Tibial artery (tissue), 4 donors: ENCODE data around the gene RBM44.

Source experiments
- DNase-seq, 2 donors: peaks; one replicate each; pipeline ENCODE4 v3.0.0-alpha.2; 2019
- H3K27ac ChIP-seq, 2 donors: fragments of 200-600 bp; sonication (generic) in 1 of 2; 1 replicate in 1 of 2; 2 replicates in 1 of 2; pipeline ENCODE4 v1.5.1; 2018 to 2019; ENCODE audit warnings: mild to moderate bottlenecking in 1 of 2
- H3K27me3 ChIP-seq, 2 donors: fragments of 200-600 bp; sonication (generic) in 1 of 2; one replicate each; pipeline versions ENCODE4 v1.5.1 to v1.6.0; 2016 to 2019
- H3K36me3 ChIP-seq, 3 donors: fragments of 200-600 bp; sonication (generic) in 2 of 3; one replicate each; pipeline ENCODE4 v1.5.1; 2016 to 2019; ENCODE audit warnings: mild to moderate bottlenecking in 2 of 3
- H3K4me1 ChIP-seq, 4 donors: fragments of 200-600 bp; sonication (generic) in 2 of 4; 1 replicate in 3 of 4; 2 replicates in 1 of 4; pipeline ENCODE4 v1.5.1; 2016 to 2019
- H3K4me3 ChIP-seq, 2 donors: fragments of 200-600 bp; sonication (generic) in 1 of 2; 1 replicate in 1 of 2; 2 replicates in 1 of 2; pipeline ENCODE4 v1.5.1; 2018 to 2019; ENCODE audit warnings: mild to moderate bottlenecking in 2 of 2
- H3K9me3 ChIP-seq, 3 donors: fragments of 200-600 bp; sonication (generic) in 1 of 3; one replicate each; pipeline ENCODE4 v1.5.1; 2016 to 2019
- intact Hi-C: fragments of 100-400 bp; cut with DNase I; formaldehyde crosslinking; loops from one replicate; pipeline ENCODE4 v1.15.0; 2023; ENCODE audit warnings: low total_unique reads
- TF ChIP-seq, protein P1 (sequence below), 2 experiments: fragments of 200-600 bp in 1 of 2; fragments of 450-650 bp in 1 of 2; IDR thresholded peaks; one replicate each; pipeline ENCODE4 v1.5.1; 2017 to 2019; ENCODE audit warnings: antibody characterized with exemption in 2 of 2, mild to moderate bottlenecking in 1 of 2, moderate library complexity in 1 of 2

The RBM44 gene

DNA sequence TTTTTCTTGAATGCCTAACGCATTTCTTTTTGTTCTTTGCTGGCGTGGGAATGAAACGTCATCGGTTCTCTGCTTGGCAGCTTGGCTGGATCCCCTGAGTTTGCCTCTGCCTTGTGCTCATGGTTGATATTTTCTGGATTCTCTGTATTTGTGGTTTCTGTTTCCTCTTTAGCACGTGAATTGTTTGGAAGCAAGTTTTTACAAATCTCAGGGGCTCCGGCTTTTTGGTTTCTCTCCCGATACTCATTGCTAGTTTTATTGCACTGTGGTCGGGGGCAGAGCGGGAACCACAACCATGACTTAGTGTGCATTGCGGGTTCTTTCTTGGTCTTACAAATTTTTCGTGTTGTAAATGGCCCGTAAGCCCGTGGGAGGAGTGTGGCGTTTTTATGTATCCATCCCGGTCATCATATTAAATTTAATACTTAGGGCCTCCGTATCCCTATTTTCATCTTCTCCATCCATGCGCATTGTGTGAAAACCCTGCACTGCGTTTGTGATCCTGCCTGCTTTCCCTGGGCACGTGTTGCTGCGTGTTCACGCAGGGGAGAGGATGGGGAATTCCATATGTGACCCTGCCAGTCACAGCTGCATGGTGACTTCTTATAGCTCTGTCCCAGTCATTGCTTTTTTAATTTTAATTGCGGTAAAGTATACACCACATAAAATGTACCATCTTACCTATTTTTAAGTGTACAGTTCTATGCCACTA, 70.2 kb downstream of the RBM44 start:
- peak overlapping the region; percentile 49 to 50 for H3K27ac ChIP-seq
- intact Hi-C loops = no loop called here

DNA sequence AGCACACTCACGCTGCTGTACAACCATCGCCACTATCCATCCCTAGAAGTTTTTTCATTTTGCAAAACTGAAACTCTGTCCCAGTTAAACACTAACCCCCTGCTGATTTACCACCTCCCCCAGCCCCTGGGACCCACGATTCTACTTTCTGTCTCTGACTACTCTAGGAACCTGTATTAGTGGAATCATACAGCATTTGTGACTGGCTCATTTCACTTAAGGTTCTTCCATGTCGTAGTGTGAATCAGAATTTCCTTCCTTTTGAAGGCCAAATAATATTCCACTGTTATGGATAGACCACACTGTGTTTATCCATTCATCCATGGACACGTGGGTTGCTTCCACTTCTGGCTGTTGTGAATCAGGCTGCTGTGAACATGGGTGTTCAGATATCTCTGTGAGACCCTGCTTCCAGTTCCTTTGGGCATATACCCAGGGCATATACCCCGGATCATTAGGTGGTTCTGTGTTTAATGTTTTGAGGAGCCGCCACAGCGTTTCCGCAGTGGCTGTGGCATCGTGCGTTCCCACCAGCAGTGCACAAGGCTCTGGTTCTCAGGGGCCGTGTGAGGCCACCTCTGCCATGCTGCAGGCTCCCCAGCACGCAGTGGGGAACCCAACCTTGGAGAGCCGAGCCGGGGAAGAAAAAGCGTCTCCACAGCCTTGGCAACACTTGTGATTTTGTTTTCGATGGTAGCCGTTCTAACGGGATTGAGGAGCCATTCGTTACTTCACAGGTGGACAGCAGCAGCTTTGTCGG, 70.9 kb downstream of the RBM44 start:
- Histone ChIP-seq H3K4me1 (peaks cover 9 to 96% (median 71%) of the 10 kb centered on the region in 4 donors), H3K4me3 (no peak overlapping the region), H3K36me3 (no peaks in the 10 kb centered on the region), H3K9me3 (no peaks in the 10 kb centered on the region), H3K27me3 (no peaks in the 10 kb centered on the region), H3K27ac (peak overlapping the region; percentile 53 to 71)
- TF ChIP-seq, protein P1, sequence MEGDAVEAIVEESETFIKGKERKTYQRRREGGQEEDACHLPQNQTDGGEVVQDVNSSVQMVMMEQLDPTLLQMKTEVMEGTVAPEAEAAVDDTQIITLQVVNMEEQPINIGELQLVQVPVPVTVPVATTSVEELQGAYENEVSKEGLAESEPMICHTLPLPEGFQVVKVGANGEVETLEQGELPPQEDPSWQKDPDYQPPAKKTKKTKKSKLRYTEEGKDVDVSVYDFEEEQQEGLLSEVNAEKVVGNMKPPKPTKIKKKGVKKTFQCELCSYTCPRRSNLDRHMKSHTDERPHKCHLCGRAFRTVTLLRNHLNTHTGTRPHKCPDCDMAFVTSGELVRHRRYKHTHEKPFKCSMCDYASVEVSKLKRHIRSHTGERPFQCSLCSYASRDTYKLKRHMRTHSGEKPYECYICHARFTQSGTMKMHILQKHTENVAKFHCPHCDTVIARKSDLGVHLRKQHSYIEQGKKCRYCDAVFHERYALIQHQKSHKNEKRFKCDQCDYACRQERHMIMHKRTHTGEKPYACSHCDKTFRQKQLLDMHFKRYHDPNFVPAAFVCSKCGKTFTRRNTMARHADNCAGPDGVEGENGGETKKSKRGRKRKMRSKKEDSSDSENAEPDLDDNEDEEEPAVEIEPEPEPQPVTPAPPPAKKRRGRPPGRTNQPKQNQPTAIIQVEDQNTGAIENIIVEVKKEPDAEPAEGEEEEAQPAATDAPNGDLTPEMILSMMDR (IDR thresholded peaks at IDR 0.05) = no peak
- intact Hi-C loops = no loop called here
- DNase-seq = no peak

More for the DNA sequence above, 70.2 kb downstream of the RBM44 start:
- Histone ChIP-seq H3K27me3 (no peaks in the 10 kb centered on the region), H3K4me1 (peaks cover 9 to 96% (median 71%) of the 10 kb centered on the region in 4 donors), H3K9me3 (no peaks in the 10 kb centered on the region), H3K36me3 (no peaks in the 10 kb centered on the region), H3K4me3 (peak overlapping the region in 1 of 2 donors; percentile 17)
- TF ChIP-seq, protein P1 (IDR thresholded peaks at IDR 0.05) = no peak
- DNase-seq = no peak

DNA sequence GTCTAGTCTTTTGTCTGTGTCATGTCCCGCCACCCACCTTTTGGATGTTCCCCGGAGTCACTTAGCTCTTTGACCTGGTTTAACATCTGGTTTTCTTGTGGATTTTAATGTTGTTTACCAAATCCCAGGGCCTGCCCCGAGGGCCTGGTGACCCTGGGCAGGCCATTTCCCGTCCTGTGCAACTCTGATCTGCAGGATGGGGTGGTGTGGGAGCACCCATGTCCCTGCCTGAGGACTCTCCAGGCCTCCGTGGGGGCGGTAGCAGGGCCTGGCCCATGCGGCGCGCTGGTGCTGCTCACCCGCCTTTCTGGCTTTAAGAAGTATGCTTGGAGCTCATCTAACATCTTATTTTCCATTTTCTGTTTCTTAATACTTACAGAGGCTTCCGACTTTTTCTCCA, 71.5 kb downstream of the RBM44 start:
- Histone ChIP-seq H3K9me3 (no peaks in the 10 kb centered on the region), H3K27me3 (no peaks in the 10 kb centered on the region), H3K4me3 (no peak overlapping the region), H3K27ac (peak overlapping the region; percentile 53 to 71), H3K4me1 (peaks cover 9 to 96% (median 71%) of the 10 kb centered on the region in 4 donors), H3K36me3 (no peaks in the 10 kb centered on the region)
- TF ChIP-seq, protein P1 (IDR thresholded peaks at IDR 0.05) = no peak
- DNase-seq = no peak
- intact Hi-C loops = no loop called here

DNA sequence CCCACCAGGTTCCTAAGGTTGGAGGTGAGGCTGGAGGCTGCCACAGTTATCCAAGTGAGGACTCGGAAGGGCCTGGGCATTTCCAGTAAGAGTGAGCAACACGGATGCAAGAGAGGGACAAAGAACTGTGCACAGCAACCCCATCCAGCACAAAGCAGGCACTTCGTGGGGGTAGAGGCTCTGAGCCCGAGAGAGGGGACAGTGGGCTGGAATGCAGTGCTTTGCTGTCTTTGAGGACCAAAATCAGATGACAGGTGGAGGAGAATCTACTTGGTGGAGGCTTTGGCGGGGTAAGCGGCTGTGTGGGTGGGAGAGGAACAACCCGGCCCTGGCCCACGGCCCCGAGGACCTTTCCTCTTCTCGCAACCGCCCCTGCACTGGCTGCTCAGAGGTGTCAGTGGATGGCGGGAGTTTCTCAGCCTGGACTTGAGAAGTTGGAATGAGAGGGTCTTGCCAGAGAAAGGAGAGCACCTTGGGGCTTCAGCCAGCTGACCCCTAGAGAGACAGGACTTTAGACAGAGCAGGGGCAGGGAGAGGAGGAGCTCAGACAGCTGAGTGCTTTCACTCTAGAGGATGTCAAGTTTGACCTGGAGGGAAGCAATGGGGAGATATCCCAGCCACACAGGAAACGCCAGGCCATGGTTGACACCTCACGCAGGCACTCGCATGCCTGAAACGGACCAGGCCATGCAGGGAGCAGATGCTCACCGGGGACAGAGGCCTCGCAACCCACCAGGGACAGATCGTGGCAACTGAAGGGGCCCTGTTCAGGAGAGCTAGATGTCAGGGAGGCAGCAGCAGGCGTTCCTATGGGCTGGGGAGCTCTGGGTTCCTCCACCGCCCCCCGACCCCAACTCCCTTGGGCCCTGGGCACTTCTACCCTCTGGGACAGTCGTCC, 72.4 kb downstream of the RBM44 start:
- Histone ChIP-seq H3K9me3 (no peaks in the 10 kb centered on the region), H3K27ac (peak overlapping the region; percentile 53 to 71), H3K27me3 (no peaks in the 10 kb centered on the region), H3K4me1 (peaks cover 2 to 96% (median 71%) of the 10 kb centered on the region in 4 donors), H3K36me3 (no peaks in the 10 kb centered on the region), H3K4me3 (no peak overlapping the region)
- TF ChIP-seq, protein P1 (IDR thresholded peaks at IDR 0.05) = no peak
- DNase-seq = peak in 1 of 2 donors; percentile 60
- intact Hi-C loops = no loop called here

DNA sequence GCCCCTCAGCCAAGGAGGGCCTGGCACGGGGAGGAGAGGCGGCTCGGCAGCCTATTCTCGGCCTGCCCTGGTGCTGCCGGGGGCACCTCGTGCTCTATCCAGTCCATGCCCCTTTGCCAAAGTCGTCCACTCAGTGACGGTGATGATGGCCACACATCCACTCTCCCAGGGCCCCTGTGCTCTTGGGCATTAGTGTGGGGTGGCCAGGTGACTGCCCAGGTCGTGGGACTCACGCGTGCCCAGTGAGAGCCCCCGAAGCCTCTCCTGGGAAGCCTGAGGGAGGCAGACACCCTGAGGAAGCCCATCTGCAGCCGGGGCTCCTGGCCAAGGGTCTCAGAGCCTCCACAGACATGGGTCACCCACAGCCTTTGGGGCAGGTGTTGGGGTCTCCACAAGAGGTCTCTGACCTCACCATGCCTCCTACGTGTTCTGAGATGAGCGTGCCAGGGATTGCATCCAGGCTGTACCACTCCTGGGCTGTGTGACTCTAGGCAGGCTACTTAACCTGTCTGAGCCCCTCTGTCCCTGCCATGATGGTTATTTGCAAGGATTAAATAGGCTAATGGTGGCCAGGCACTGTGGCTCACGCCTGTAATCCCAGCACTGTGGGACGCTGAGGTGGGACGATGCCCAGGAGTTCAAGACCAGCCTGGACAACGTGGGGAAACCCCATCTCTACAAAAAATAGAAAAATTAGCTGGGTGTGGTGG, 73.8 kb downstream of the RBM44 start:
- intact Hi-C loops = no loop called here
- peaks cover 0 to 96% (median 68%) of the 10 kb centered on the region in 4 donors for H3K4me1 ChIP-seq
- no peaks in the 10 kb centered on the region for H3K36me3 ChIP-seq
- H3K9me3 ChIP-seq = no peaks in the 10 kb centered on the region
- H3K27ac ChIP-seq = peak overlapping the region; percentile 56 to 71
- TF ChIP-seq, protein P1 (IDR thresholded peaks at IDR 0.05) = no peak
- H3K4me3 ChIP-seq = no peak overlapping the region
- no peaks in the 10 kb centered on the region for H3K27me3 ChIP-seq
- DNase-seq = peak in 1 of 2 donors; percentile 56
